ENCODE measurements around the gene FCER1A.

FCER1A gene

DNA sequence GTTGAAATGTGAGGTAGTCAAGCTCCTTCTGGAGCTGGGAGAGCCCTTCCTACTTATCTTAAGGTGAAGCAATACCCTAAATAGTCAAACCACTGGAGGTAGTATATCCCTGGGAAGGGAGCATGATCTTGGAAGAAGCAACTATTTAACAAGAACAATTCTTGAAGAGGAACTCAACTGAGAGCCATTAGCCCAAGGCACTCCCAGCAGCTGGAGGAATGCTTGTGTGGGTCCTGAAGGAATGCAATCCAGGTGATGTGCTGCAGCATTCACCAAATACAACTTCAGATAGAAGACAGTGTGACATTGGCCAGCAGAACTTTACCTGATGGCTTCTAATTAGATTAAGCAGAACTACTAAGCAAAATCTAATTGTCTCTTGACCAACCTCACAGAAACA, 9.5 kb downstream of the FCER1A start:
- H3K4me3 ChIP-seq (replicated peaks; ENCODE audit: low read depth, low read length) = no peak overlapping the region
- TF ChIP-seq, protein P1, sequence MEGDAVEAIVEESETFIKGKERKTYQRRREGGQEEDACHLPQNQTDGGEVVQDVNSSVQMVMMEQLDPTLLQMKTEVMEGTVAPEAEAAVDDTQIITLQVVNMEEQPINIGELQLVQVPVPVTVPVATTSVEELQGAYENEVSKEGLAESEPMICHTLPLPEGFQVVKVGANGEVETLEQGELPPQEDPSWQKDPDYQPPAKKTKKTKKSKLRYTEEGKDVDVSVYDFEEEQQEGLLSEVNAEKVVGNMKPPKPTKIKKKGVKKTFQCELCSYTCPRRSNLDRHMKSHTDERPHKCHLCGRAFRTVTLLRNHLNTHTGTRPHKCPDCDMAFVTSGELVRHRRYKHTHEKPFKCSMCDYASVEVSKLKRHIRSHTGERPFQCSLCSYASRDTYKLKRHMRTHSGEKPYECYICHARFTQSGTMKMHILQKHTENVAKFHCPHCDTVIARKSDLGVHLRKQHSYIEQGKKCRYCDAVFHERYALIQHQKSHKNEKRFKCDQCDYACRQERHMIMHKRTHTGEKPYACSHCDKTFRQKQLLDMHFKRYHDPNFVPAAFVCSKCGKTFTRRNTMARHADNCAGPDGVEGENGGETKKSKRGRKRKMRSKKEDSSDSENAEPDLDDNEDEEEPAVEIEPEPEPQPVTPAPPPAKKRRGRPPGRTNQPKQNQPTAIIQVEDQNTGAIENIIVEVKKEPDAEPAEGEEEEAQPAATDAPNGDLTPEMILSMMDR (IDR thresholded peaks at IDR 0.05; ENCODE audit: low read length, missing control alignments) = no peak
- DNase-seq (ENCODE audit: low read depth) = no peak

DNA sequence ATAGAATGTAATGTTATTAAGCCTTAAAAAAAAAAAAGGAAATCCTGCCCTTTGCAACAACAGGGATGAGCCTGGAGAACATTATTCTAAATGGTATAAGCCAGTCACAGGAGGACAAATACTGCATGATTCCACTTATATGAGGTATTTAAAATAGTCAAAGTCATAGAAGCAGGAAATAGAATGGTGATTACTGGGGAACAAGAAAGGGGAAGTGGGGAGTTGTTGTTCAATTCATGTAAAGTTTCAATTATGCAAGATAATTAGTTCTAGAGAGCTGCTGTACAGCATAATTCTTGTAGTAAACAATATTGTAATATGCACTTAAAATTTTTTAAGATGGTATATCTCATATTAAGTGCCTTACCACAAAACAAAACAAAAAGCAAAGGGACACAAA, 13.2 kb downstream of the FCER1A start:
- TF ChIP-seq, protein P1 (IDR thresholded peaks at IDR 0.05; ENCODE audit: low read length, missing control alignments) = no peak
- DNase-seq (ENCODE audit: low read depth) = no peak
- no peak overlapping the region for H3K4me3 ChIP-seq (replicated peaks; ENCODE audit: low read depth, low read length)

DNA sequence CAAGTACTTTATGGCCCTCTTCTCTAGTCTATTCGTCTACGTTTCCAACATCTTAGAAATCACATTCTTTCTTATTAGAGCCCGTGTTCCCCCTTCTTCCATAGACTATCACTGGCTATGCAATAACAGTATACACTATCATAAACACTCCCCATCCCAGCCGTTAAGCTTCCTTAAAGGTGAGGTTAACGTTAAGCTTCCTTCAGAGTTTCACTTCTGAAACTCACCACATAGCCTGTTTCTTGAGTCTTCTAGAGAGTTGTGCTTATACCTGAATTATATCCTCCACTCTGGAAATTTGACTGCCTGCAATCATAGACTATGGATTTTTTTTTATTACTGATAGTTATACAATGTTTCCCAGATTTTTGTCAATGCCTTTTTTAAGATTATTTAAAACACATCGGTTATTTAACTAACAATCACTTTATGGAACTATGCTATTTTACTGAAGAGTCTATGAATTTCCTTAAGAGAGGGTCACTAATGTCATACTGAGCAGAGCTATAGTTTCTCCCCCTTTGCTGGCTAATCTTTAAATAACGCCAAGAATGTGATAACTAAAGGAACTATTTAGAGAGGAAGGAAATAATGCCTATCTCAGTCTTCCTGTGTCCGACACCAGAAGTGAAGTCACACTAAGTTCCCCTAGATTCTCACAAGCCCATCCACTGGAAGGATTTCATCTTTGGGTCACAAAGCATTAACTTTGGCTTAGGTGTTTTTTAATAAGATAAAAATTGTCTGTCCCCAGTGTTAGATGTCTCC, 16.8 kb downstream of the FCER1A start:
- no peak overlapping the region for H3K4me3 ChIP-seq (replicated peaks; ENCODE audit: low read depth, low read length)
- TF ChIP-seq, protein P1 (IDR thresholded peaks at IDR 0.05; ENCODE audit: low read length, missing control alignments) = no peak
- no peak for DNase-seq (ENCODE audit: low read depth)

DNA sequence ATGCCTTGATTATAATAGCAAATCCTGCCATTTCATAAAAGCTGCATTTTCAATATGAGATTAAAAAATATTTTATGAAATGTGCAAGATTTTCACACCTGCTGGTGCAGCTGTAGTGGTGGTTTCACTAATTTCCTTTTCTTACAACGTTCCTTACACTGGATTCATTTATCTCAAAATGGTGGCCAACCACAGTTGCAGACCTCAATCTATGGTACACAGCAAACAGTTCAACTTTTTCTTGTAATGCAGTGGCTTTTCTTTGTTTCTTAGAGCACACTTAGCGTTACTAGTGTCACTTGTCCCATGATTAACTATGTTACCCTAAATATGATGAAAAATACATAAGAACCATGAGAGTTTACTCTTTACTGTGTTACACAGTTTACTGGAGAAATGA, 32.7 kb downstream of the FCER1A start:
- TF ChIP-seq, protein P1 (IDR thresholded peaks at IDR 0.05; ENCODE audit: low read length, missing control alignments) = no peak
- no peak overlapping the region for H3K4me3 ChIP-seq (replicated peaks; ENCODE audit: low read depth, low read length)
- no peak for DNase-seq (ENCODE audit: low read depth)

DNA sequence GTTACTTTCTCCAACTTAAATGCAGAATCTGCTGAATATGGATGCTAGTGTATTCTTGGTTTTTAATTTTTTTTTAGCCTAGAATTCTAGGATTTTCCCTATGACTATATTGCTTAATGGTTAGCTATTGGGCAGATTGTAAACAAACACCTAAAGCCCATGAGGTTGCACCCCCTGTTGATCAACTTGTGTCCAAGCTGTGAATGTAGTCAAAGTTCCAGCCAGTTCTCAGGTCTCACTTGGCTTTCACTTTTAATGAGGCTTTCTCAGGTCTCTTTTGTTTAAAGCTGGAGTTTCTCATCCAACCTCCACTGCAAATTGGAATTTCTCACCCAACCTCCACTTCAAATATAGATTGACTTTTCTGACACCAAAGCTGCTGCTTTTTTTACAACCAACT, 35.9 kb downstream of the FCER1A start:
- H3K4me3 ChIP-seq (replicated peaks; ENCODE audit: low read depth, low read length) = no peak overlapping the region
- TF ChIP-seq, protein P1 (IDR thresholded peaks at IDR 0.05; ENCODE audit: low read length, missing control alignments) = no peak
- no peak for DNase-seq (ENCODE audit: low read depth)

DNA sequence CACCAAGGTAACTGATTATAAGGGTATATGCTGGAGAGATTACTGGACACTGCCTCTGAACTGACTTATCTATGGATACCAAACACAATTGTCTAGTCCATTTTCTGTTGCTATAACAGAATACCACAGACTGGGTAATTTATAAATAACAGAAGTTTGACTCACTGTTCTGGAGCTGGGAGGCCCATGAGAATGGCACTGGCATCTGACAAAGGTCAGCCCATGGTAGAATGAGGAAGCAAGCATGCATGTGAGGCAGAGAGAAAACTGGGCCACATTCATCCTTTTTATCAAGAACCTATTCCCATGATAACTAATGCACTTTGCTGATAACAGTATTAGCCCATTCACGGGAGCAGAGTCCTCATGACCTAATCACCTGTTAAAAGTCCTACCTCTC, 37.4 kb downstream of the FCER1A start:
- TF ChIP-seq, protein P1 (IDR thresholded peaks at IDR 0.05; ENCODE audit: low read length, missing control alignments) = no peak
- DNase-seq (ENCODE audit: low read depth) = peak; percentile 13
- H3K4me3 ChIP-seq (replicated peaks; ENCODE audit: low read depth, low read length) = no peak overlapping the region

DNA sequence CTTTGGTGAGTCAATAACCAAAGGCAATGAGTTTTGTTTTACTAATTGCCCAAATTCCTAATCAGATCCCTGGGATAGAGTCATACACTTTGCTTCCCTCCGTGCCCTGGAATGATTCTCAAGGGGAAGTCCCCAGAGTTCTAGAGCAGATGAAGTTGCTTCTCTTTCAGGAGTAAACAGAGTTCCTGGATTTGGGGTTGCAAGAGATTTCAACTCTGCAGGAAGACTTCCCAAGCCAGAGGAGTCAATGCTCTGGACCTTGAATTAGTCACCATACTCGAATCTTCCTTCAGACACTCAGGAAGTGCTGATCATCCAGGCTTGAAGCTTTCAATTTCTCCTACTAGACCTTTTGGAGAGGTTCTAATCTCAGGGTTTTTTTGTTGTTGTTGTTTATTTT, 39.6 kb downstream of the FCER1A start:
- DNase-seq (ENCODE audit: low read depth) = no peak
- TF ChIP-seq, protein P1 (IDR thresholded peaks at IDR 0.05; ENCODE audit: low read length, missing control alignments) = no peak
- H3K4me3 ChIP-seq (replicated peaks; ENCODE audit: low read depth, low read length) = no peak overlapping the region
